Body of pancreas (tissue), 4 donors: ENCODE measurements around the gene YWHAB. TPM values are rescaled to one million over a fixed set of nuclear protein-coding genes. Genes with fewer than 3 reads are reported as not detected.

ENCODE experiments used
- ATAC-seq: fragments of 150-250 bp; one replicate; pipeline ENCODE4 v1.9.1; 2016
- DNase-seq, 4 donors: peaks; one replicate each; pipeline ENCODE4 v3.0.0-alpha.2; 2019
- H3K27ac ChIP-seq, 4 donors: fragments of 200-600 bp; sonication (generic); 1 replicate in 3 of 4; 2 replicates in 1 of 4; pipeline versions ENCODE4 v1.5.1 to v1.6.1; 2016 to 2019; ENCODE audit warnings: mild to moderate bottlenecking in 1 of 4, mixed read lengths in 1 of 4, moderate library complexity in 1 of 4
- H3K27me3 ChIP-seq, 2 donors: fragments of 200-600 bp; sonication (generic); one replicate each; pipeline ENCODE4 v1.6.0; 2016; ENCODE audit warnings: mild to moderate bottlenecking in 1 of 2
- H3K36me3 ChIP-seq, 2 donors: fragments of 200-600 bp; sonication (generic); replicated peaks in 1 of 2; 2 replicates each; pipeline ENCODE4 v1.5.1; 2016; ENCODE audit warnings: low read depth in 2 of 2; ENCODE audit not compliant: insufficient read depth in 1 of 2
- H3K4me1 ChIP-seq: fragments of 200-600 bp; sonication (generic); one replicate; pipeline ENCODE4 v1.6.0; 2016
- H3K4me3 ChIP-seq, 2 donors: fragments of 200-600 bp; sonication (generic); 1 replicate in 1 of 2; 2 replicates in 1 of 2; pipeline ENCODE4 v1.5.1; 2016 to 2019
- H3K9me3 ChIP-seq, 3 donors: fragments of 200-600 bp; sonication (generic); 1 replicate in 2 of 3; 2 replicates in 1 of 3; pipeline ENCODE4 v1.5.1; 2016
- POLR2A ChIP-seq, 3 donors: fragments of 450-650 bp; IDR thresholded peaks; one replicate each; pipeline ENCODE4 v1.6.1; 2016; ENCODE audit warnings: antibody characterized with exemption in 3 of 3, mild to moderate bottlenecking in 2 of 3
- WGBS, 2 donors: methylation state at CpG; one replicate each; pipeline ENCODE4 v1.1.5; 2017; 5-methylcytosine and 5-hydroxymethylcytosine counted together
- intact Hi-C: fragments of 100-400 bp; cut with DNase I; formaldehyde crosslinking; loops from one replicate; pipeline ENCODE4 v1.15.1; 2023
- total RNA-seq, 2 donors: library from RNA; depleted of rRNA; stranded (reverse); fragments of >200 nt; gene quantifications; one replicate each; pipeline ENCODE4 v1.1.0, GENCODE V29; 2016
- TF ChIP-seq, protein P1 (sequence below), 7 experiments: fragments of 450-650 bp in 4 of 7; fragments of 200-600 bp in 3 of 7; sonication (generic) in 3 of 7; IDR thresholded peaks; one replicate each; pipeline ENCODE4 v1.5.1; 2016 to 2019; ENCODE audit warnings: antibody characterized with exemption in 7 of 7

Gene YWHAB
- total RNA-seq, 2 donors from 2014 or later, result 49.3 to 64.9 TPM

- no peak overlapping the region for H3K4me3 ChIP-seq
- no peak for TF ChIP-seq POLR2A (IDR thresholded peaks at IDR 0.05)
- TF ChIP-seq, protein P1, sequence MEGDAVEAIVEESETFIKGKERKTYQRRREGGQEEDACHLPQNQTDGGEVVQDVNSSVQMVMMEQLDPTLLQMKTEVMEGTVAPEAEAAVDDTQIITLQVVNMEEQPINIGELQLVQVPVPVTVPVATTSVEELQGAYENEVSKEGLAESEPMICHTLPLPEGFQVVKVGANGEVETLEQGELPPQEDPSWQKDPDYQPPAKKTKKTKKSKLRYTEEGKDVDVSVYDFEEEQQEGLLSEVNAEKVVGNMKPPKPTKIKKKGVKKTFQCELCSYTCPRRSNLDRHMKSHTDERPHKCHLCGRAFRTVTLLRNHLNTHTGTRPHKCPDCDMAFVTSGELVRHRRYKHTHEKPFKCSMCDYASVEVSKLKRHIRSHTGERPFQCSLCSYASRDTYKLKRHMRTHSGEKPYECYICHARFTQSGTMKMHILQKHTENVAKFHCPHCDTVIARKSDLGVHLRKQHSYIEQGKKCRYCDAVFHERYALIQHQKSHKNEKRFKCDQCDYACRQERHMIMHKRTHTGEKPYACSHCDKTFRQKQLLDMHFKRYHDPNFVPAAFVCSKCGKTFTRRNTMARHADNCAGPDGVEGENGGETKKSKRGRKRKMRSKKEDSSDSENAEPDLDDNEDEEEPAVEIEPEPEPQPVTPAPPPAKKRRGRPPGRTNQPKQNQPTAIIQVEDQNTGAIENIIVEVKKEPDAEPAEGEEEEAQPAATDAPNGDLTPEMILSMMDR (IDR thresholded peaks at IDR 0.05), result no peak
- intact Hi-C loops, result no loop called here
- peaks cover 0 to 26% of the 10 kb centered on the region in 2 donors for H3K36me3 ChIP-seq
- ATAC-seq, result no peak
- WGBS, 2 donors, result 77 to 86% methylated on average over 4 of the region's 4 CpGs
- no peak overlapping the region for H3K27ac ChIP-seq
- H3K9me3 ChIP-seq, result no peaks in the 10 kb centered on the region
- H3K27me3 ChIP-seq, result no peaks in the 10 kb centered on the region
- peaks cover 14% of the 10 kb centered on the region for H3K4me1 ChIP-seq
- no peak for DNase-seq
Measured at GRCh38 chr20:44955270-44955669, 69.8 kb downstream of the YWHAB start.

GRCh38 chr20:44956410-44956809, 70.9 kb downstream of the YWHAB start:
- Histone ChIP-seq H3K4me1 (peaks cover 19% of the 10 kb centered on the region), H3K36me3 (peaks cover 0 to 16% of the 10 kb centered on the region in 2 donors), H3K27me3 (no peaks in the 10 kb centered on the region), H3K4me3 (no peak overlapping the region), H3K27ac (no peak overlapping the region), H3K9me3 (no peaks in the 10 kb centered on the region)
- DNase-seq (no peak), ATAC-seq (no peak)
- WGBS, 2 donors, result 84 to 94% methylated on average over 3 of the region's 3 CpGs
- TF ChIP-seq, protein P1 (IDR thresholded peaks at IDR 0.05), result no peak
- TF ChIP-seq POLR2A (IDR thresholded peaks at IDR 0.05), result no peak
- intact Hi-C loops, result no loop called here

Other genes starting within 250 kb of the YWHAB start
- 1 to 10 TPM; 3.3 to 7.8 TPM for gene ADA, start 234.0 kb upstream of the YWHAB start, total RNA-seq
- 10 to 100 TPM in 1 of 2 donors, 1 to 10 TPM in 1; 7.9 to 18.2 TPM for gene CCN5, start 170.3 kb upstream of the YWHAB start, total RNA-seq
- 1 to 10 TPM; 1.8 to 3.3 TPM for gene KCNK15, start 139.8 kb upstream of the YWHAB start, total RNA-seq
- gene RIMS4, start 75.2 kb upstream of the YWHAB start, total RNA-seq, result under 1 TPM in 1 of 2 donors, not detected in 1; 0.26 TPM
- gene PABPC1L, start 24.4 kb downstream of the YWHAB start, total RNA-seq, result 100 to 1,000 TPM in 1 of 2 donors, 10 to 100 TPM in 1; 41.8 to 105 TPM
- 10 to 100 TPM in 1 of 2 donors, 1 to 10 TPM in 1; 2.6 to 13.0 TPM for gene TOMM34, start 74.7 kb downstream of the YWHAB start, total RNA-seq
- 10 to 100 TPM; 17.8 to 23.6 TPM for gene STK4, start 80.8 kb downstream of the YWHAB start, total RNA-seq
- gene KCNS1, start 215.4 kb downstream of the YWHAB start, total RNA-seq, result not detected
- not detected for gene WFDC5, start 229.5 kb downstream of the YWHAB start, total RNA-seq
- gene WFDC12, start 238.8 kb downstream of the YWHAB start, total RNA-seq, result not detected